ENCODE results near the gene SUPT4H1.
A peak's percentile ranks its signal among the peaks of the same experiment; 100 is the strongest.

Gene SUPT4H1

GRCh38 chr17:58307468-58308172, 44.4 kb downstream of the SUPT4H1 start:
- no peak for TF ChIP-seq CTCF (IDR thresholded peaks at IDR 0.05; ENCODE audit: borderline replicate concordance, control extremely low read depth, extremely low read depth, insufficient read depth, missing control alignments)
- peak; percentile 22 for DNase-seq (ENCODE audit: low spot score)
- in situ Hi-C loops (cut with MboI; ENCODE audit: low sequenced_read_pairs, unreplicated experiment): loop anchor here (5.0 kb wide), 1 partner anchor 140 kb away; no protein-coding TSS in a partner anchor

DNA sequence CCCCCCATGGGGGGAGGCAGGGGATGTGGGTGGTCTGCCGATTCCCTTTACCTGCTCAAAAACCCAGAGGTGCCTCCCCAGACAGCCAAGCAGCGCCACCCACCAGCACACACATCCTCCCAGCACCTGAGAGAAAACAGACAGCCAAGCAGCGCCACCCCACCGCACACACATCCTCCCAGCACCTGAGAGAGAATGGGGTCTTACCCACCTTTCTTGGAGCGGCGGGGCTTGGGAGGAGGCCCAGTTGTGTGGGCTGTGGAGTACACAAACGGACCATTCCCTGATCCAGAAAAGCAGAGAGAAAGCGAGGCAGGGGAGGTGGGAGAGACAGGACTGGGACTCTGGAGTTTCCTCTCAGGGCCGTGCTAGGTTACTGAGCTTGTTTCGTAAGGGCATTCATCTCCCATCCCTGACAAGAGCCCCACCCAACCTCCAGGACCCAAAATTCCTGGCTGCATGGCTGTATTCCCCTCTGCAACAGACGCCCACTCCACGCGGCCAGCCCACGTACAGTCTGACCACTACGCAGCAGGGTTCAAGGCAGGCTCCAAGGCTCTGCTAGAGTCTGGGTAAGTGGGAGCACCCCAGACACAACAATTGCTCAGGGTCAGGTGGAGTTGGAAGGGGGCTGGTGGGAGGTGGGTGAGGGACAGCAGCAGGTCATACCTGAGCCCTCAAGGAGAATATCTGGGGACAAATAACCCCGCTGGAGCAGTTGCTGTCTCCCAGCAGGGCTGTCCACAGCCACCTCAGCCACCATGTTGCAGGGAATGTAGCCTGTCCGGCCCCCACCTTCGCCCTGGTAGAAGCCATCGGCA, 45.7 kb downstream of the SUPT4H1 start:
- DNase-seq (ENCODE audit: low spot score): peak; percentile 18
- TF ChIP-seq CTCF (IDR thresholded peaks at IDR 0.05; ENCODE audit: borderline replicate concordance, control extremely low read depth, extremely low read depth, insufficient read depth, missing control alignments): no peak
- in situ Hi-C loops (cut with MboI; ENCODE audit: low sequenced_read_pairs, unreplicated experiment): loop anchor here (5.0 kb wide), 1 partner anchor 141 kb away; no protein-coding TSS in a partner anchor

GRCh38 chr17:58305626-58306025, 46.4 kb downstream of the SUPT4H1 start:
- DNase-seq (ENCODE audit: low spot score): peak; percentile 30
- no peak for TF ChIP-seq CTCF (IDR thresholded peaks at IDR 0.05; ENCODE audit: borderline replicate concordance, control extremely low read depth, extremely low read depth, insufficient read depth, missing control alignments)
- in situ Hi-C loops (cut with MboI; ENCODE audit: low sequenced_read_pairs, unreplicated experiment): loop anchor here (5.0 kb wide), 1 partner anchor 142 kb away; no protein-coding TSS in a partner anchor

DNA sequence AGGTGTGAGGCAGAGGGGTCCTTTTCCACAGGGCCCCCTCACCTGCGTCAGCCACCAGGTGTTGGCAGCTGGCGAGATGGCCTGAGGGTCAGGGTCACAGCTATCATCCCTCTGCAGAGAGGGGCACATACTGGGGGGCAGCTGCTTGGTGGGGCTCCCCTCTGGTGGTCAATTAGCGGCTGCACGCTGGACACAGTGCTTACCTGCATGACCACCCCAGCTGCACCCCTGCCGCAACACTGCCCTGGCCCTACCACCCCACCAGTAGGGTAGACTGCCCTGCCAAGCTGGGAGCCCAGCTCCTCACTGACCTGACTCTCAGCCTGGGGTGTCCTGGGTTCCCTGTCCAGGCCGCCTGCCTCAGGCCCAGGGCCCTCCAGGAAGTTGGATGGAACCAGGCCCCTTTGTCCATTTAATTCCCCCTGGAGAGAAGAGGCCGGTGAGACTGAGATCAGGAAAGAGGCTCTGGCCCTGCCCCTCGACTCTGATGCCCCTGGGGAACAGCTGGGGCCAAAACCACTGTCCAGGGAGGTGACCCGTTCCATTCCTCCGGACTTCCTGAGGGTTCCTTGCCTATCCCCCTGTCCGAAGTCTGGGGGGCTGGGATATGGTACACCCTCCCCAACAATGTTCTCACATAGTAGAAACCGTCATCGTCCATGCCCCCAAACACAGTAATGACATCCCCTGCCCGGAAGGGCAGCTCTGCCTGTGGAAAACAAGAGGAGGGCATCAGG, 47.1 kb downstream of the SUPT4H1 start:
- DNase-seq (ENCODE audit: low spot score): peak; percentile 41
- TF ChIP-seq CTCF (IDR thresholded peaks at IDR 0.05; ENCODE audit: borderline replicate concordance, control extremely low read depth, extremely low read depth, insufficient read depth, missing control alignments): no peak
- in situ Hi-C loops (cut with MboI; ENCODE audit: low sequenced_read_pairs, unreplicated experiment): loop anchor here (5.0 kb wide), 1 partner anchor 142 kb away; no protein-coding TSS in a partner anchor

GRCh38 chr17:58303971-58304749, 47.8 kb downstream of the SUPT4H1 start:
- in situ Hi-C loops (cut with MboI; ENCODE audit: low sequenced_read_pairs, unreplicated experiment): no loop called here
- TF ChIP-seq CTCF (IDR thresholded peaks at IDR 0.05; ENCODE audit: borderline replicate concordance, control extremely low read depth, extremely low read depth, insufficient read depth, missing control alignments): peak; percentile 68
- DNase-seq (ENCODE audit: low spot score): peak; percentile 93
